Measurements from ENCODE around the gene PRKAA2. TPM values are rescaled to one million over a fixed set of nuclear protein-coding genes. Genes with fewer than 3 reads are reported as not detected.
A peak's percentile ranks its signal among the peaks of the same experiment; 100 is the strongest.

PRKAA2 gene
- total RNA-seq, 1 experiment from 2014 or later, result 0.05 TPM

- H3K27ac ChIP-seq, result no peak overlapping the region
These were observed 64.9 kb downstream of the PRKAA2 start for GRCh38 chr1:56709995-56710394.

GRCh38 chr1:56710646-56711045 lies 65.5 kb downstream of the PRKAA2 start:
- Histone ChIP-seq H3K4me1 (replicated peaks) (peaks cover 6% of the 10 kb centered on the region), H3K9me3 (replicated peaks) (no peaks in the 10 kb centered on the region), H3K36me3 (no peaks in the 10 kb centered on the region), H3K27ac (no peak overlapping the region), H3K4me3 (no peak overlapping the region), H3K27me3 (replicated peaks) (no peaks in the 10 kb centered on the region)
- DNase-seq (ENCODE audit: low read depth in 1 of 2, low spot score in 2 of 2), result peak in 1 of 2 experiments; percentile 38

More at GRCh38 chr1:56709995-56710394, 64.9 kb downstream of the PRKAA2 start:
- DNase-seq (ENCODE audit: low read depth in 1 of 2, low spot score in 2 of 2), result no peak
- Histone ChIP-seq H3K27me3 (replicated peaks) (no peaks in the 10 kb centered on the region), H3K4me1 (replicated peaks) (peaks cover 6% of the 10 kb centered on the region), H3K9me3 (replicated peaks) (no peaks in the 10 kb centered on the region), H3K36me3 (no peaks in the 10 kb centered on the region), H3K4me3 (no peak overlapping the region)

- Histone ChIP-seq H3K27me3 (replicated peaks) (no peaks in the 10 kb centered on the region), H3K27ac (no peak overlapping the region), H3K4me1 (replicated peaks) (peaks cover 6% of the 10 kb centered on the region), H3K9me3 (replicated peaks) (no peaks in the 10 kb centered on the region), H3K36me3 (no peaks in the 10 kb centered on the region), H3K4me3 (no peak overlapping the region)
- no peak for DNase-seq (ENCODE audit: low read depth in 1 of 2, low spot score in 2 of 2)
These were observed 67.0 kb downstream of the PRKAA2 start for GRCh38 chr1:56712150-56712549.

- H3K4me3 ChIP-seq, result no peak overlapping the region
- H3K27ac ChIP-seq, result no peak overlapping the region
- DNase-seq (ENCODE audit: low read depth in 1 of 2, low spot score in 2 of 2), result no peak
- peaks cover 6% of the 10 kb centered on the region for H3K4me1 ChIP-seq (replicated peaks)
- no peaks in the 10 kb centered on the region for H3K36me3 ChIP-seq
- no peaks in the 10 kb centered on the region for H3K27me3 ChIP-seq (replicated peaks)
- H3K9me3 ChIP-seq (replicated peaks), result no peaks in the 10 kb centered on the region
These were observed 68.0 kb downstream of the PRKAA2 start for GRCh38 chr1:56713112-56713511.

- Histone ChIP-seq H3K27ac (no peak overlapping the region), H3K9me3 (replicated peaks) (no peaks in the 10 kb centered on the region), H3K27me3 (replicated peaks) (peaks cover 6% of the 10 kb centered on the region; the same call in 1 of the 2 replicates), H3K36me3 (no peaks in the 10 kb centered on the region), H3K4me1 (replicated peaks) (peaks cover 6% of the 10 kb centered on the region), H3K4me3 (no peak overlapping the region)
- no peak for DNase-seq (ENCODE audit: low read depth in 1 of 2, low spot score in 2 of 2)
These were observed 70.0 kb downstream of the PRKAA2 start for GRCh38 chr1:56715156-56715555.

- DNase-seq (ENCODE audit: low read depth in 1 of 2, low spot score in 2 of 2), result no peak
- Histone ChIP-seq H3K4me1 (replicated peaks) (no peaks in the 10 kb centered on the region), H3K36me3 (no peaks in the 10 kb centered on the region), H3K27me3 (replicated peaks) (peaks cover 12% of the 10 kb centered on the region; the same call in 1 of the 2 replicates), H3K4me3 (no peak overlapping the region), H3K9me3 (replicated peaks) (no peaks in the 10 kb centered on the region), H3K27ac (no peak overlapping the region)
These were observed 74.1 kb downstream of the PRKAA2 start for GRCh38 chr1:56719171-56719570.

GRCh38 chr1:56726706-56727105 lies 81.6 kb downstream of the PRKAA2 start:
- Histone ChIP-seq H3K4me3 (no peak overlapping the region), H3K4me1 (replicated peaks) (no peaks in the 10 kb centered on the region), H3K36me3 (no peaks in the 10 kb centered on the region), H3K27me3 (replicated peaks) (peaks cover 6% of the 10 kb centered on the region; the same call in 1 of the 2 replicates), H3K27ac (no peak overlapping the region), H3K9me3 (replicated peaks) (no peaks in the 10 kb centered on the region)
- DNase-seq (ENCODE audit: low read depth in 1 of 2, low spot score in 2 of 2), result no peak

- no peaks in the 10 kb centered on the region for H3K4me1 ChIP-seq (replicated peaks)
- H3K27ac ChIP-seq, result no peak overlapping the region
- H3K27me3 ChIP-seq (replicated peaks), result peaks cover 5% of the 10 kb centered on the region; the same call in 1 of the 2 replicates
- no peaks in the 10 kb centered on the region for H3K36me3 ChIP-seq
- H3K9me3 ChIP-seq (replicated peaks), result no peaks in the 10 kb centered on the region
- no peak overlapping the region for H3K4me3 ChIP-seq
- DNase-seq (ENCODE audit: low read depth in 1 of 2, low spot score in 2 of 2), result no peak
These were observed 83.8 kb downstream of the PRKAA2 start for GRCh38 chr1:56728964-56729363.

- H3K9me3 ChIP-seq (replicated peaks), result 0 out of 2 replicates have a peak, but pooled peaks cover 3% of the 10 kb centered on the region
- no peak for DNase-seq (ENCODE audit: low read depth in 1 of 2, low spot score in 2 of 2)
- no peak overlapping the region for H3K27ac ChIP-seq
- H3K27me3 ChIP-seq (replicated peaks), result peaks cover 6% of the 10 kb centered on the region; the same call in 1 of the 2 replicates
- H3K36me3 ChIP-seq, result no peaks in the 10 kb centered on the region
- no peaks in the 10 kb centered on the region for H3K4me1 ChIP-seq (replicated peaks)
- H3K4me3 ChIP-seq, result no peak overlapping the region
These were observed 100.1 kb downstream of the PRKAA2 start for GRCh38 chr1:56745231-56745630.

GRCh38 chr1:56754708-56755479 lies 109.8 kb downstream of the PRKAA2 start:
- H3K27me3 ChIP-seq (replicated peaks), result peaks cover 3% of the 10 kb centered on the region; the same call in 1 of the 2 replicates
- no peak for DNase-seq (ENCODE audit: low read depth in 1 of 2, low spot score in 2 of 2)
- H3K4me3 ChIP-seq, result no peak overlapping the region

GRCh38 chr1:56755911-56756310 lies 110.8 kb downstream of the PRKAA2 start:
- H3K36me3 ChIP-seq, result no peaks in the 10 kb centered on the region
- no peaks in the 10 kb centered on the region for H3K4me1 ChIP-seq (replicated peaks)
- H3K27me3 ChIP-seq (replicated peaks), result no peaks in the 10 kb centered on the region; the same call in 1 of the 2 replicates
- no peak overlapping the region for H3K4me3 ChIP-seq
- H3K9me3 ChIP-seq (replicated peaks), result 0 out of 2 replicates have a peak, but pooled peaks cover 2% of the 10 kb centered on the region
- no peak for DNase-seq (ENCODE audit: low read depth in 1 of 2, low spot score in 2 of 2)
- no peak overlapping the region for H3K27ac ChIP-seq

More at GRCh38 chr1:56754708-56755479, 109.8 kb downstream of the PRKAA2 start:
- no peaks in the 10 kb centered on the region for H3K4me1 ChIP-seq (replicated peaks)
- H3K27ac ChIP-seq, result no peak overlapping the region
- H3K36me3 ChIP-seq, result no peaks in the 10 kb centered on the region
- H3K9me3 ChIP-seq (replicated peaks), result 0 out of 2 replicates have a peak, but pooled peaks cover 2% of the 10 kb centered on the region

GRCh38 chr1:56758135-56758534 lies 113.0 kb downstream of the PRKAA2 start:
- no peak overlapping the region for H3K27ac ChIP-seq
- no peak for DNase-seq (ENCODE audit: low read depth in 1 of 2, low spot score in 2 of 2)
- H3K27me3 ChIP-seq (replicated peaks), result no peaks in the 10 kb centered on the region; the same call in 1 of the 2 replicates
- no peak overlapping the region for H3K4me3 ChIP-seq
- no peaks in the 10 kb centered on the region for H3K36me3 ChIP-seq
- no peaks in the 10 kb centered on the region for H3K4me1 ChIP-seq (replicated peaks)
- H3K9me3 ChIP-seq (replicated peaks), result 0 out of 2 replicates have a peak, but pooled peaks cover 2% of the 10 kb centered on the region

GRCh38 chr1:56758794-56759193 lies 113.7 kb downstream of the PRKAA2 start:
- Histone ChIP-seq H3K4me3 (no peak overlapping the region), H3K9me3 (replicated peaks) (0 out of 2 replicates have a peak, but pooled peaks cover 2% of the 10 kb centered on the region), H3K36me3 (no peaks in the 10 kb centered on the region), H3K4me1 (replicated peaks) (no peaks in the 10 kb centered on the region), H3K27ac (no peak overlapping the region), H3K27me3 (replicated peaks) (no peaks in the 10 kb centered on the region; the same call in 1 of the 2 replicates)
- DNase-seq (ENCODE audit: low read depth in 1 of 2, low spot score in 2 of 2), result no peak
